ENCODE measurements around the gene BRF1.

The BRF1 gene

GRCh38 chr14:105323663-105324062 lies 22.9 kb upstream of the BRF1 start:
- DNase-seq (ENCODE audit: low read depth) = no peak
- no peak overlapping the region for H3K4me3 ChIP-seq (ENCODE audit: control insufficient read depth, low read depth, low read length)
- no peak for TF ChIP-seq CTCF (conservative IDR thresholded peaks at IDR 0.05; ENCODE audit: control insufficient read depth, insufficient read depth, low read depth, low read length)

GRCh38 chr14:105322791-105323556 lies 22.2 kb upstream of the BRF1 start:
- TF ChIP-seq CTCF (conservative IDR thresholded peaks at IDR 0.05; ENCODE audit: control insufficient read depth, insufficient read depth, low read depth, low read length) = no peak
- DNase-seq (ENCODE audit: low read depth) = no peak
- no peak overlapping the region for H3K4me3 ChIP-seq (ENCODE audit: control insufficient read depth, low read depth, low read length)

GRCh38 chr14:105317546-105317945 lies 16.7 kb upstream of the BRF1 start:
- peak; percentile 60 for DNase-seq (ENCODE audit: low read depth)
- peak; percentile 5 for TF ChIP-seq CTCF (conservative IDR thresholded peaks at IDR 0.05; ENCODE audit: control insufficient read depth, insufficient read depth, low read depth, low read length)
- no peak overlapping the region for H3K4me3 ChIP-seq (ENCODE audit: control insufficient read depth, low read depth, low read length)

GRCh38 chr14:105316968-105317510 lies 16.2 kb upstream of the BRF1 start:
- DNase-seq (ENCODE audit: low read depth) = no peak
- no peak for TF ChIP-seq CTCF (conservative IDR thresholded peaks at IDR 0.05; ENCODE audit: control insufficient read depth, insufficient read depth, low read depth, low read length)
- no peak overlapping the region for H3K4me3 ChIP-seq (ENCODE audit: control insufficient read depth, low read depth, low read length)

- no peak for TF ChIP-seq CTCF (conservative IDR thresholded peaks at IDR 0.05; ENCODE audit: control insufficient read depth, insufficient read depth, low read depth, low read length)
- no peak for DNase-seq (ENCODE audit: low read depth)
- H3K4me3 ChIP-seq (ENCODE audit: control insufficient read depth, low read depth, low read length) = no peak overlapping the region
These were observed 15.8 kb upstream of the BRF1 start for GRCh38 chr14:105316577-105316941.

GRCh38 chr14:105315941-105316576 lies 15.3 kb upstream of the BRF1 start:
- DNase-seq (ENCODE audit: low read depth) = no peak
- no peak for TF ChIP-seq CTCF (conservative IDR thresholded peaks at IDR 0.05; ENCODE audit: control insufficient read depth, insufficient read depth, low read depth, low read length)
- peak overlapping the region; percentile 56 for H3K4me3 ChIP-seq (ENCODE audit: control insufficient read depth, low read depth, low read length)

Measured in fibroblast of mammary gland (primary cell).